Bronchial epithelial cell (primary cell): ENCODE results near the gene DYNLT2B. TPM values are rescaled to one million over a fixed set of nuclear protein-coding genes. Genes with fewer than 3 reads are reported as not detected.

Experiments
- DNase-seq: peaks from one replicate; pipeline ENCODE4 v3.0.0-alpha.2; 2010; ENCODE audit warnings: low read depth
- FAIRE-seq: peaks from 2 replicates; lab custom pipeline; 2011; peaks lifted over from hg19 to GRCh38; lab: Jason Lieb, UNC
- H3K27me3 ChIP-seq: 2 replicates; pipeline ENCODE4 v1.5.1; 2011; ENCODE audit warnings: low read length; ENCODE audit not compliant: control insufficient read depth, insufficient read depth
- H3K36me3 ChIP-seq: 2 replicates; pipeline ENCODE4 v1.5.1; 2011; ENCODE audit warnings: low read length; ENCODE audit not compliant: control insufficient read depth, insufficient read depth
- H3K4me3 ChIP-seq: 2 replicates; pipeline ENCODE4 v1.5.1; 2011; ENCODE audit warnings: mild to moderate bottlenecking, low read depth, low read length, control low read depth
- total RNA-seq: library from RNA; depleted of rRNA; stranded (reverse); fragments of >200 nt; gene quantifications from 2 replicates; pipeline ENCODE4 v1.2.1, GENCODE V29; 2014
- TF ChIP-seq, protein P1 (sequence below): IDR thresholded peaks from 2 replicates; pipeline ENCODE4 v1.5.1; 2011; ENCODE audit warnings: mild to moderate bottlenecking, moderate library complexity, low read length, control low read depth, inconsistent platforms; ENCODE audit not compliant: insufficient read depth, severe bottlenecking

Gene DYNLT2B
- total RNA-seq, 1 donor from 2014 or later, result 17.1 TPM

DNA sequence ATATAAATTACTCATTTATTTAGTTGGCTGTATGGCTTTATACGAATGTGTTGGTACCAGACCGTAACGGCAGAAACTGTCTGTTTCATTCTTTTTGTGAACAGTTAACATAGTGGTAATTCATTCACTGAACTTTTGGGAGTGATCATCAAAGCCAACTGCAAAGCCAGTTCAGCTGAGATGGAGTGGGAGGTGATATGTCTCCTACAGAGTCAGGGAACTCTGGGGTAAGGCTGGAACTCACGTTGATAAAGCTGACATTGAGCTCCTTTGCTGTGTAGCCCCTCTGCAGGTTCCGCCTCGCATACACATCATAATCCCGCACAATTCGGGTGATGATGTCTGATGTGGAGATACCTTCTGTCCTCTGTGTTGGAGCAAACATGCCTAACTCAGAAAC is 76.3 kb downstream of the DYNLT2B start:
- no peak overlapping the region for H3K4me3 ChIP-seq
- DNase-seq (no peak), FAIRE-seq (peak; percentile 13)
- H3K36me3 ChIP-seq, result peaks cover 20% of the 10 kb centered on the region
- no peaks in the 10 kb centered on the region for H3K27me3 ChIP-seq
- TF ChIP-seq, protein P1, sequence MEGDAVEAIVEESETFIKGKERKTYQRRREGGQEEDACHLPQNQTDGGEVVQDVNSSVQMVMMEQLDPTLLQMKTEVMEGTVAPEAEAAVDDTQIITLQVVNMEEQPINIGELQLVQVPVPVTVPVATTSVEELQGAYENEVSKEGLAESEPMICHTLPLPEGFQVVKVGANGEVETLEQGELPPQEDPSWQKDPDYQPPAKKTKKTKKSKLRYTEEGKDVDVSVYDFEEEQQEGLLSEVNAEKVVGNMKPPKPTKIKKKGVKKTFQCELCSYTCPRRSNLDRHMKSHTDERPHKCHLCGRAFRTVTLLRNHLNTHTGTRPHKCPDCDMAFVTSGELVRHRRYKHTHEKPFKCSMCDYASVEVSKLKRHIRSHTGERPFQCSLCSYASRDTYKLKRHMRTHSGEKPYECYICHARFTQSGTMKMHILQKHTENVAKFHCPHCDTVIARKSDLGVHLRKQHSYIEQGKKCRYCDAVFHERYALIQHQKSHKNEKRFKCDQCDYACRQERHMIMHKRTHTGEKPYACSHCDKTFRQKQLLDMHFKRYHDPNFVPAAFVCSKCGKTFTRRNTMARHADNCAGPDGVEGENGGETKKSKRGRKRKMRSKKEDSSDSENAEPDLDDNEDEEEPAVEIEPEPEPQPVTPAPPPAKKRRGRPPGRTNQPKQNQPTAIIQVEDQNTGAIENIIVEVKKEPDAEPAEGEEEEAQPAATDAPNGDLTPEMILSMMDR, result no peak

Other genes with a start within 250 kb of the DYNLT2B start
- gene TFRC, start 236.2 kb downstream of the DYNLT2B start, total RNA-seq, result 70.4 and 106 TPM in 2 replicates
- not detected in 2 replicates for gene ZDHHC19, start 106.8 kb downstream of the DYNLT2B start, total RNA-seq
- 0.26 TPM in 1 of 2 replicates, not detected in the other for gene SLC51A, start 101.7 kb downstream of the DYNLT2B start, total RNA-seq
- 52.9 and 68.9 TPM in 2 replicates for gene PCYT1A, start 30.5 kb downstream of the DYNLT2B start, total RNA-seq
- 2.1 and 6.5 TPM in 2 replicates for gene TM4SF19, start 20.1 kb upstream of the DYNLT2B start, total RNA-seq
- gene UBXN7, start 114.2 kb upstream of the DYNLT2B start, total RNA-seq, result 11.8 and 17.0 TPM in 2 replicates
- 6.8 and 8.2 TPM in 2 replicates for gene RNF168, start 185.5 kb upstream of the DYNLT2B start, total RNA-seq
- not detected in 2 replicates for gene SMCO1, start 197.1 kb upstream of the DYNLT2B start, total RNA-seq